Stimulated activated CD8-positive, alpha-beta memory T cell treated with anti-CD3 and anti-CD28 coated beads, Interleukin-4, amount 100 ng/mL, for 4 hours (primary cell): Measurements from ENCODE around the gene CTSG.
"Not testable (repeated sequence)": the region's sequence is repeated elsewhere in the genome, so short reads cannot be mapped to it uniquely, and the experiment has no call there.

Experiments
- DNase-seq, 2 donors: peaks; one replicate each; pipeline ENCODE4 v3.0.0-alpha.2; 2020; ENCODE audit warnings: low read depth in 2 of 2, low spot score in 1 of 2

CTSG gene

GRCh38 chr14:24549064-24549463 is 27.0 kb downstream of the CTSG start:
- DNase-seq: not testable (repeated sequence)

GRCh38 chr14:24542346-24542936 is 33.6 kb downstream of the CTSG start:
- no peak for DNase-seq

GRCh38 chr14:24535737-24536136 is 40.3 kb downstream of the CTSG start:
- no peak for DNase-seq

GRCh38 chr14:24534286-24534685 is 41.8 kb downstream of the CTSG start:
- no peak for DNase-seq

GRCh38 chr14:24525877-24526620 is 50.0 kb downstream of the CTSG start:
- not testable (repeated sequence) for DNase-seq
